Sigmoid colon (tissue), 7 donors: ENCODE data around the gene TGFBI. TPM values are rescaled to one million over a fixed set of nuclear protein-coding genes. Genes with fewer than 3 reads are reported as not detected.

Experiments used
- DNase-seq: peaks from one replicate; pipeline ENCODE4 v3.0.0-alpha.2; 2019
- H3K27ac ChIP-seq, 4 donors: fragments of 200-600 bp; sonication (generic); one replicate each; pipeline ENCODE4 v1.5.1; 2016 to 2019; ENCODE audit warnings: mild to moderate bottlenecking in 1 of 4
- H3K27me3 ChIP-seq, 3 donors: fragments of 200-600 bp; sonication (generic); one replicate each; pipeline ENCODE4 v1.5.1; 2019; ENCODE audit warnings: mild to moderate bottlenecking in 1 of 3
- H3K36me3 ChIP-seq, 4 donors: fragments of 200-600 bp; sonication (generic); one replicate each; pipeline ENCODE4 v1.5.1; 2016 to 2019
- H3K4me1 ChIP-seq, 4 donors: fragments of 200-600 bp; sonication (generic); one replicate each; pipeline ENCODE4 v1.5.1; 2017 to 2019
- H3K4me3 ChIP-seq, 4 donors: fragments of 200-600 bp; sonication (generic); one replicate each; pipeline ENCODE4 v1.5.1; 2017 to 2019; ENCODE audit warnings: mild to moderate bottlenecking in 2 of 4, moderate library complexity in 1 of 4
- H3K9me3 ChIP-seq, 4 donors: fragments of 200-600 bp in 3 of 4; sonication (generic) in 3 of 4; one replicate each; pipeline versions ENCODE4 v1.5.1 to v1.6.1; 2013 to 2019
- CTCF ChIP-seq, 4 experiments: fragments of 450-650 bp in 3 of 4; fragments of 200-600 bp in 1 of 4; IDR thresholded peaks; one replicate each; pipeline ENCODE4 v1.5.1; 2016 to 2019; ENCODE audit warnings: antibody characterized with exemption in 4 of 4, mild to moderate bottlenecking in 3 of 4, moderate library complexity in 2 of 4
- EP300 ChIP-seq, 4 donors: sonication (generic); formaldehyde crosslinking; IDR thresholded peaks; one replicate each; pipeline ENCODE4 v1.6.1; 2017; ENCODE audit warnings: antibody characterized with exemption in 4 of 4
- POLR2A ChIP-seq, 2 donors: fragments of 450-650 bp; IDR thresholded peaks; one replicate each; pipeline ENCODE4 v1.6.1; 2016; ENCODE audit warnings: antibody characterized with exemption in 2 of 2, mild to moderate bottlenecking in 2 of 2, moderate library complexity in 2 of 2
- POLR2AphosphoS5 ChIP-seq, 4 donors: sonication (generic); formaldehyde crosslinking; IDR thresholded peaks; one replicate each; pipeline ENCODE4 v1.6.1; 2017; ENCODE audit warnings: antibody characterized with exemption in 4 of 4
- WGBS, 2 donors: extraction: QIAGEN DNeasy Blood & Tissue Kit; methylation state at CpG; one replicate each; pipeline ENCODE4 v1.1.7; 2013; 5-methylcytosine and 5-hydroxymethylcytosine counted together
- intact Hi-C: fragments of 100-400 bp; cut with DNase I; formaldehyde crosslinking; loops from one replicate; pipeline ENCODE4 v1.15.1; 2023
- polyA plus RNA-seq, 3 donors: library from polyadenylated mRNA; stranded (reverse); fragments of 200-250 nt; gene quantifications; one replicate each; pipeline ENCODE4 v1.2.3, GENCODE V29; 2013
- total RNA-seq, 4 donors: library from RNA; depleted of rRNA; stranded (reverse); fragments of >200 nt; gene quantifications; one replicate each; pipeline ENCODE4 v1.1.0, GENCODE V29; 2016
- donor health status: healthy with polysubstance abuse.
- donor health status: Bipolar disorder and iron deficiency.
- donor health status: healthy.

The TGFBI gene
- total and polyA plus RNA-seq, 7 donors, result 48.6 to 178 (median 67.4) TPM

GRCh38 chr5:136058972-136059354 lies 30.2 kb downstream of the TGFBI start:
- TF ChIP-seq POLR2A (IDR thresholded peaks at IDR 0.05), result no peak
- TF ChIP-seq EP300 (IDR thresholded peaks at IDR 0.05), result no peak
- no peak for TF ChIP-seq POLR2AphosphoS5 (IDR thresholded peaks at IDR 0.05)
- TF ChIP-seq CTCF (IDR thresholded peaks at IDR 0.05), result no peak
- DNase-seq, result no peak
- no peak overlapping the region for H3K4me3 ChIP-seq
- H3K27ac ChIP-seq, result peak overlapping the region; percentile 77 to 93 (median 84)
- intact Hi-C loops, result loop anchor here (2.0 kb wide), 1 partner anchor 38 kb away; no protein-coding TSS in a partner anchor
- H3K4me1 ChIP-seq, result peaks cover 3 to 82% (median 56%) of the 10 kb centered on the region in 4 donors
- no peaks in the 10 kb centered on the region for H3K9me3 ChIP-seq
- peaks cover 0 to 27% (median 3%) of the 10 kb centered on the region in 4 donors for H3K36me3 ChIP-seq
- WGBS, 2 donors, result 85 to 89% methylated on average over 6 of the region's 6 CpGs
- no peaks in the 10 kb centered on the region for H3K27me3 ChIP-seq

GRCh38 chr5:136060963-136061362 lies 32.2 kb downstream of the TGFBI start:
- H3K27ac ChIP-seq, result peak overlapping the region in 1 of 4 donors; percentile 80
- intact Hi-C loops, result loop anchor here (5.0 kb wide), 1 partner anchor 174 kb away; no protein-coding TSS in a partner anchor
- H3K27me3 ChIP-seq, result no peaks in the 10 kb centered on the region
- peaks cover 3 to 83% (median 58%) of the 10 kb centered on the region in 4 donors for H3K4me1 ChIP-seq
- H3K4me3 ChIP-seq, result no peak overlapping the region
- 94 to 97% methylated on average over 7 of the region's 7 CpGs for WGBS, 2 donors
- TF ChIP-seq EP300 (IDR thresholded peaks at IDR 0.05), result no peak
- no peak for TF ChIP-seq CTCF (IDR thresholded peaks at IDR 0.05)
- no peak for TF ChIP-seq POLR2A (IDR thresholded peaks at IDR 0.05)
- no peak for TF ChIP-seq POLR2AphosphoS5 (IDR thresholded peaks at IDR 0.05)
- no peak for DNase-seq
- no peaks in the 10 kb centered on the region for H3K9me3 ChIP-seq
- H3K36me3 ChIP-seq, result peaks cover 0 to 27% (median 0%) of the 10 kb centered on the region in 4 donors

GRCh38 chr5:136061630-136062365 lies 33.0 kb downstream of the TGFBI start:
- Histone ChIP-seq H3K27ac (peak overlapping the region in 1 of 4 donors; percentile 80), H3K9me3 (no peaks in the 10 kb centered on the region), H3K36me3 (peaks cover 0 to 27% (median 0%) of the 10 kb centered on the region in 4 donors), H3K4me1 (peaks cover 3 to 83% (median 58%) of the 10 kb centered on the region in 4 donors), H3K4me3 (no peak overlapping the region), H3K27me3 (no peaks in the 10 kb centered on the region)
- intact Hi-C loops, result loop anchor here (2.0 to 5.0 kb wide), 2 partner anchors 117 to 174 kb away; no protein-coding TSS in a partner anchor
- WGBS, 2 donors, result 92 to 96% methylated on average over 6 of the region's 6 CpGs
- TF ChIP-seq CTCF (IDR thresholded peaks at IDR 0.05), result no peak
- no peak for TF ChIP-seq POLR2A (IDR thresholded peaks at IDR 0.05)
- no peak for TF ChIP-seq POLR2AphosphoS5 (IDR thresholded peaks at IDR 0.05)
- TF ChIP-seq EP300 (IDR thresholded peaks at IDR 0.05), result no peak
- DNase-seq, result no peak

- intact Hi-C loops, result loop anchor here (2.0 to 5.0 kb wide), 2 partner anchors 118 to 175 kb away; no protein-coding TSS in a partner anchor
- no peak for DNase-seq
- peaks cover 0 to 27% (median 0%) of the 10 kb centered on the region in 4 donors for H3K36me3 ChIP-seq
- H3K27ac ChIP-seq, result peak overlapping the region in 2 of 4 donors; percentile 25 to 80
- 82 to 85% methylated on average over 6 of the region's 6 CpGs for WGBS, 2 donors
- peaks cover 3 to 78% (median 54%) of the 10 kb centered on the region in 4 donors for H3K4me1 ChIP-seq
- H3K9me3 ChIP-seq, result no peaks in the 10 kb centered on the region
- H3K4me3 ChIP-seq, result no peak overlapping the region
- no peaks in the 10 kb centered on the region for H3K27me3 ChIP-seq
- TF ChIP-seq POLR2AphosphoS5 (IDR thresholded peaks at IDR 0.05) (no peak), POLR2A (IDR thresholded peaks at IDR 0.05) (no peak), EP300 (IDR thresholded peaks at IDR 0.05) (no peak), CTCF (IDR thresholded peaks at IDR 0.05) (peak in 3 of 4 experiments; percentile 35 to 45 (median 39))
These were observed 33.8 kb downstream of the TGFBI start for GRCh38 chr5:136062366-136063274.
